HepG2 (cell line): ENCODE results near the gene ADH4. TPM values are rescaled to one million over a fixed set of nuclear protein-coding genes. Genes with fewer than 3 reads are reported as not detected.

Source experiments
- ATAC-seq: fragments of 200-7000 bp; cut with Tn5 transposase; 3 replicates; pipeline ENCODE4 v1.9.1; 2020; ENCODE audit warnings: mild to moderate bottlenecking, moderate library complexity
- BruUV-seq: library from RNA; stranded (reverse); fragments of 400-500 nt; replicated peaks from 2 replicates; lab custom pipeline; 2021; lab: Mats Ljungman, UMichigan
- CTCF ChIA-PET: fragments of 300-600 bp; formaldehyde crosslinking; extraction: SDS; loops from one replicate; lab custom pipeline; 2021; ENCODE audit warnings: low total read pairs, inconsistent platforms, low intra/inter-chr PET ratio; lab: Yijun Ruan, JAX
- POLR2A ChIA-PET: fragments of 350-600 bp; sonication (Branson Sonifier 250); formaldehyde crosslinking; loops from one replicate; lab custom pipeline; 2020; ENCODE audit warnings: antibody characterized with exemption, inconsistent platforms; lab: Yijun Ruan, JAX
- DNase-seq: peaks from one replicate; pipeline ENCODE4 v3.0.0-alpha.2; 2015; ENCODE audit warnings: low spot score
- FAIRE-seq: peaks from 3 replicates; lab custom pipeline; 2011; peaks lifted over from hg19 to GRCh38; lab: Jason Lieb, UNC
- H2AFZ ChIP-seq: one replicate; pipeline ENCODE4 v1.6.1; 2011; ENCODE audit warnings: low read length, inconsistent platforms
- H3K27ac ChIP-seq: fragments of 300-600 bp; 3 replicates; pipeline ENCODE4 v1.8.0; 2011; ENCODE audit warnings: mixed run types, mild to moderate bottlenecking, mixed read lengths, low read length, inconsistent platforms; ENCODE audit not compliant: insufficient read depth; ENCODE audit errors: extremely low read length
- H3K27me3 ChIP-seq, 2 experiments: fragments of 200-600 bp in 1 of 2; 2 replicates in 1 of 2; 3 replicates in 1 of 2; pipeline versions ENCODE4 v1.6.0 to v1.8.0; 2011; ENCODE audit warnings: low read length in 2 of 2, mild to moderate bottlenecking in 2 of 2, moderate library complexity in 2 of 2, inconsistent platforms in 1 of 2; ENCODE audit not compliant: insufficient read depth in 2 of 2, control insufficient read depth in 1 of 2
- H3K36me3 ChIP-seq, 2 experiments: fragments of 200-600 bp in 1 of 2; replicated peaks in 1 of 2; 2 replicates in 1 of 2; 3 replicates in 1 of 2; pipeline versions ENCODE4 v1.5.1 to v1.8.0; 2011; ENCODE audit warnings: low read length in 2 of 2, inconsistent platforms in 1 of 2; ENCODE audit not compliant: insufficient read depth in 2 of 2, control insufficient read depth in 1 of 2
- H3K4me1 ChIP-seq: 2 replicates; pipeline ENCODE4 v1.5.1; 2012; ENCODE audit warnings: low read length, inconsistent platforms; ENCODE audit not compliant: insufficient read depth
- H3K4me2 ChIP-seq: 2 replicates; pipeline ENCODE4 v1.6.0; 2011; ENCODE audit warnings: low read depth, low read length, inconsistent platforms
- H3K4me3 ChIP-seq, 3 experiments: fragments of 200-600 bp in 1 of 3; sonication (generic), shearing (Covaris generic) in 1 of 3; replicated peaks in 1 of 3; 2 replicates each; pipeline ENCODE4 v1.5.1; 2011 to 2016; ENCODE audit warnings: low read length in 3 of 3, inconsistent platforms in 2 of 3, low read depth in 2 of 3, mild to moderate bottlenecking in 2 of 3, control low read depth in 1 of 3, mixed read lengths in 1 of 3; ENCODE audit not compliant: insufficient read depth in 1 of 3
- H3K79me2 ChIP-seq: one replicate; pipeline ENCODE4 v1.6.1; 2011; ENCODE audit warnings: low read length, inconsistent platforms; ENCODE audit not compliant: insufficient read depth
- H3K9ac ChIP-seq: 2 replicates; pipeline ENCODE4 v1.6.0; 2011; ENCODE audit warnings: mild to moderate bottlenecking, low read depth, low read length, inconsistent platforms; ENCODE audit not compliant: insufficient read depth
- H3K9me3 ChIP-seq: 2 replicates; pipeline ENCODE4 v1.5.1; 2012; ENCODE audit warnings: mild to moderate bottlenecking, low read length
- H4K20me1 ChIP-seq: 2 replicates; pipeline ENCODE4 v1.6.0; 2011; ENCODE audit warnings: inconsistent platforms, mild to moderate bottlenecking, low read length, moderate library complexity; ENCODE audit not compliant: insufficient read depth
- BRCA1 ChIP-seq: sonication (generic); formaldehyde crosslinking; IDR thresholded peaks from 2 replicates; pipeline ENCODE4 v1.4.0; 2020; ENCODE audit warnings: missing genetic modification reagents
- CBX5 ChIP-seq: sonication (generic); formaldehyde crosslinking; IDR thresholded peaks from 2 replicates; pipeline ENCODE4 v1.4.0; 2020; ENCODE audit warnings: missing genetic modification reagents, borderline replicate concordance
- HMGA1 ChIP-seq: sonication (generic); formaldehyde crosslinking; conservative IDR thresholded peaks from 2 replicates; pipeline ENCODE4 v1.4.0; 2020; ENCODE audit warnings: missing genetic modification reagents
- IKZF1 ChIP-seq: fragments of 450-650 bp; IDR thresholded peaks from 2 replicates; pipeline ENCODE4 v1.7.1; 2016
- MTA1 ChIP-seq: sonication (generic); formaldehyde crosslinking; IDR thresholded peaks from 2 replicates; pipeline ENCODE4 v1.4.0; 2020; ENCODE audit warnings: missing genetic modification reagents, mild to moderate bottlenecking, borderline replicate concordance
- NR2C2 ChIP-seq: sonication (generic); formaldehyde crosslinking; IDR thresholded peaks from 2 replicates; pipeline ENCODE4 v1.4.0; 2020; ENCODE audit warnings: missing genetic modification reagents, mild to moderate bottlenecking, moderate library complexity, borderline replicate concordance
- POLR2AphosphoS2 ChIP-seq: IDR thresholded peaks from 2 replicates; pipeline ENCODE4 v1.6.1; 2011; ENCODE audit warnings: low read depth, low read length, improper control_type of control experiment
- RBM22 ChIP-seq: fragments of 200-400 bp; formaldehyde crosslinking; optimal IDR thresholded peaks from 2 replicates; pipeline ENCODE3; 2017; ENCODE audit warnings: mild to moderate bottlenecking, low read length, moderate library complexity
- STAT5B ChIP-seq: sonication (generic); formaldehyde crosslinking; IDR thresholded peaks from 2 replicates; pipeline ENCODE4 v1.4.0; 2020; ENCODE audit warnings: missing genetic modification reagents
- ZBTB42 ChIP-seq: sonication (generic); formaldehyde crosslinking; IDR thresholded peaks from 2 replicates; pipeline ENCODE4 v1.5.0; 2020; ENCODE audit warnings: mild to moderate bottlenecking, missing genetic modification reagents
- ZFYVE20 ChIP-seq: sonication (generic); formaldehyde crosslinking; IDR thresholded peaks from 2 replicates; pipeline ENCODE4 v1.8.0; 2023; ENCODE audit warnings: low read depth, mild to moderate bottlenecking, moderate library complexity, missing genetic modification reagents, borderline replicate concordance
- ZNF12 ChIP-seq: sonication (generic); formaldehyde crosslinking; IDR thresholded peaks from 2 replicates; pipeline ENCODE4 v1.5.0; 2020; ENCODE audit warnings: missing genetic modification reagents
- ZNF121 ChIP-seq: sonication (generic); formaldehyde crosslinking; IDR thresholded peaks from 2 replicates; pipeline ENCODE4 v1.5.0; 2020; ENCODE audit warnings: mild to moderate bottlenecking, missing genetic modification reagents
- ZNF354B ChIP-seq: sonication (generic); formaldehyde crosslinking; IDR thresholded peaks from 2 replicates; pipeline ENCODE4 v1.8.0; 2022; ENCODE audit warnings: mild to moderate bottlenecking, missing genetic modification reagents
- ZNF549 ChIP-seq: sonication (generic); formaldehyde crosslinking; IDR thresholded peaks from 2 replicates; pipeline ENCODE4 v1.5.0; 2020; ENCODE audit warnings: missing genetic modification reagents
- WGBS: methylation state at CpG from one replicate; pipeline ENCODE4 v1.1.6; 2017; ENCODE audit warnings: low lambda C conversion rate; 5-methylcytosine and 5-hydroxymethylcytosine counted together
- in situ Hi-C: cut with HindIII; loops from 2 replicates; pipeline ENCODE4 v1.10.0; 2017; ENCODE audit warnings: low pct_unique_long_range_greater_than_20kb; ENCODE audit not compliant: extremely low pct_ligation_motif_present
- intact Hi-C: fragments of 100-400 bp; cut with micrococcal nuclease; formaldehyde crosslinking; loops from one replicate; pipeline ENCODE4 v1.10.0; 2022; ENCODE audit not compliant: unreplicated experiment
- polyA plus RNA-seq, 8 experiments: library from polyadenylated mRNA; depleted of rRNA in 3 of 8; stranded (reverse) in 7 of 8; unstranded in 1 of 8; fragments of >200 nt; fragmentation: Illumina TruSeq in 4 of 8; extraction: Trizol in 4 of 8; gene quantifications; 2 replicates each; pipeline versions ENCODE4 v1.2.1 to v1.2.3, GENCODE V29; 2011 to 2016; ENCODE audit warnings: low read depth in 4 of 8, missing spikeins in 1 of 8, mixed read lengths in 1 of 8; ENCODE audit not compliant: insufficient read depth in 1 of 8
- total RNA-seq, 5 experiments: library from RNA; depleted of rRNA; stranded (reverse); fragments of >200 nt; fragmentation: Illumina TruSeq; extraction: Trizol; gene quantifications; 2 replicates each; pipeline ENCODE4 v1.2.3, GENCODE V29; 2016; ENCODE audit warnings: low read depth in 1 of 5
- TF ChIP-seq, protein P1 (sequence below): sonication (generic); formaldehyde crosslinking; IDR thresholded peaks from 2 replicates; pipeline ENCODE4 v1.4.0; 2020; ENCODE audit warnings: missing genetic modification reagents, borderline replicate concordance
- TF ChIP-seq, protein P2 (sequence below): sonication (generic); formaldehyde crosslinking; IDR thresholded peaks from 2 replicates; pipeline ENCODE4 v1.4.0; 2020; ENCODE audit warnings: missing genetic modification reagents, low read depth, mild to moderate bottlenecking, borderline replicate concordance
- TF ChIP-seq, protein P3 (sequence below): sonication (generic); formaldehyde crosslinking; IDR thresholded peaks from 2 replicates; pipeline ENCODE4 v1.5.1; 2020; ENCODE audit warnings: missing genetic modification reagents, mild to moderate bottlenecking, borderline replicate concordance

ADH4 gene
- total and polyA plus RNA-seq, 2 of the 13 experiments (the other 11 are each of a cell fraction or from before 2014, with no cell fraction given): 24.3 to 31.1 TPM

DNA sequence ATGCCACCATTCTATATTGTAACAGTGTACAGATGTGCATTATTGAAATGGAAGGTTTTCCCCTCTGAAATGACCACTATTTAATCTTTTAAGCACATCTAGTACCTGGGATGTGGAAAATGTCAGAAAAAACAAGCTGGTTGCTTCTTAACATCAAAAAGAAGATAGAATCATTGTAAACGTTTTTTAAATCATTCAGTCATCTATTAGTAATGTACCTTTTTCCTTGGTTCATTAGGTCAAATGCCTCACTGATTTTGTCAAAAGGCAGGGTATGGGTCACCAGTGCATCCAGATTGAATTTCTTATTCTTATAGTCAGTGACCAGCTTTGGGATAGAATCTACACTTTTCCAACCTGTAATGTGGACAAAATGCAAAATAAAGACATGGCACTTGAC, 17.7 kb downstream of the ADH4 start (continued):
- TF ChIP-seq BRCA1 (no peak), ZNF121 (CRISPR knock-in tag) (no peak), HMGA1 (CRISPR knock-in tag) (no peak)
- TF ChIP-seq, all 625 proteins: peak for 0

DNA sequence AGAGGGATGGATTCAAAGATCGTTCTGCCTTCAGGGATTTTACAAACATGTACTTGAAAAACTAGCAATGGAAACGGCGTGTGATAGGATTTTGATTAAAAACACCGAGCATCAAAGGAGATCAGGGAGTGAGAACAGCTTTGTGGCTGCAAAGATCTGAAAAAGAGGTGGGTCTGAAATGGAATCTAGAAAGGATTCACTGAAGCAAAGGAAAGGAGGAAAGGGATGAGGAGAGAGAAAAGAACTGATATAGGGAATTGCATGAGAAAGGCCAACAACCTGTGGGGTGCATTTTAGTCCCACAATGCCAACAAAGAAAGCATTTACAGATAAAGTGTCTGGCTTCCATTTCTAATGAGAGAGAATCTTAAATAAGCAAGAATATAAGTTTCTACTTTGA, 23.1 kb downstream of the ADH4 start:
- no peak overlapping the region for H3K4me3 ChIP-seq
- no peaks in the 10 kb centered on the region for H3K27me3 ChIP-seq
- no peak for FAIRE-seq
- H4K20me1 ChIP-seq: no peaks in the 10 kb centered on the region
- no TSS peak for BruUV-seq
- DNase-seq: no peak
- H2AFZ ChIP-seq: no peak overlapping the region
- 99% methylated on average over 4 of the region's 4 CpGs for WGBS
- POLR2A ChIA-PET: interaction anchor here (1.2 to 2.1 kb wide), 2 partner anchors 23 to 283 kb away, joined by 5 to 12 read pairs; partner anchors contain the start of gene ADH4
- in situ Hi-C loops: no loop called here
- intact Hi-C loops: no loop called here
- no peak for ATAC-seq
- H3K4me1 ChIP-seq: peaks cover 19% of the 10 kb centered on the region
- no peak overlapping the region for H3K9ac ChIP-seq
- peaks cover 1% of the 10 kb centered on the region in 2 experiments; a peak in 2 of 5 replicates for H3K36me3 ChIP-seq
- no peak overlapping the region for H3K4me2 ChIP-seq
- no peaks in the 10 kb centered on the region for H3K79me2 ChIP-seq
- CTCF ChIA-PET: no interaction called here
- H3K9me3 ChIP-seq: no peaks in the 10 kb centered on the region
- no peak overlapping the region for H3K27ac ChIP-seq
- TF ChIP-seq MTA1 (CRISPR knock-in tag) (no peak), ZNF12 (no peak), ZFYVE20 (no peak), ZNF354B (CRISPR knock-in tag) (no peak), CBX5 (no peak), POLR2AphosphoS2 (no peak), STAT5B (CRISPR knock-in tag) (no peak), RBM22 (no peak), IKZF1 (no peak), NR2C2 (CRISPR knock-in tag) (no peak), ZNF549 (CRISPR knock-in tag) (no peak), ZBTB42 (CRISPR knock-in tag) (no peak)
- TF ChIP-seq, protein P1, sequence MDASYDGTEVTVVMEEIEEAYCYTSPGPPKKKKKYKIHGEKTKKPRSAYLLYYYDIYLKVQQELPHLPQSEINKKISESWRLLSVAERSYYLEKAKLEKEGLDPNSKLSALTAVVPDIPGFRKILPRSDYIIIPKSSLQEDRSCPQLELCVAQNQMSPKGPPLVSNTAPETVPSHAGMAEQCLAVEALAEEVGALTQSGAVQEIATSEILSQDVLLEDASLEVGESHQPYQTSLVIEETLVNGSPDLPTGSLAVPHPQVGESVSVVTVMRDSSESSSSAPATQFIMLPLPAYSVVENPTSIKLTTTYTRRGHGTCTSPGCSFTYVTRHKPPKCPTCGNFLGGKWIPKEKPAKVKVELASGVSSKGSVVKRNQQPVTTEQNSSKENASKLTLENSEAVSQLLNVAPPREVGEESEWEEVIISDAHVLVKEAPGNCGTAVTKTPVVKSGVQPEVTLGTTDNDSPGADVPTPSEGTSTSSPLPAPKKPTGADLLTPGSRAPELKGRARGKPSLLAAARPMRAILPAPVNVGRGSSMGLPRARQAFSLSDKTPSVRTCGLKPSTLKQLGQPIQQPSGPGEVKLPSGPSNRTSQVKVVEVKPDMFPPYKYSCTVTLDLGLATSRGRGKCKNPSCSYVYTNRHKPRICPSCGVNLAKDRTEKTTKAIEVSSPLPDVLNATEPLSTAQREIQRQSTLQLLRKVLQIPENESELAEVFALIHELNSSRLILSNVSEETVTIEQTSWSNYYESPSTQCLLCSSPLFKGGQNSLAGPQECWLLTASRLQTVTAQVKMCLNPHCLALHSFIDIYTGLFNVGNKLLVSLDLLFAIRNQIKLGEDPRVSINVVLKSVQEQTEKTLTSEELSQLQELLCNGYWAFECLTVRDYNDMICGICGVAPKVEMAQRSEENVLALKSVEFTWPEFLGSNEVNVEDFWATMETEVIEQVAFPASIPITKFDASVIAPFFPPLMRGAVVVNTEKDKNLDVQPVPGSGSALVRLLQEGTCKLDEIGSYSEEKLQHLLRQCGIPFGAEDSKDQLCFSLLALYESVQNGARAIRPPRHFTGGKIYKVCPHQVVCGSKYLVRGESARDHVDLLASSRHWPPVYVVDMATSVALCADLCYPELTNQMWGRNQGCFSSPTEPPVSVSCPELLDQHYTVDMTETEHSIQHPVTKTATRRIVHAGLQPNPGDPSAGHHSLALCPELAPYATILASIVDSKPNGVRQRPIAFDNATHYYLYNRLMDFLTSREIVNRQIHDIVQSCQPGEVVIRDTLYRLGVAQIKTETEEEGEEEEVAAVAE (CRISPR knock-in tag): no peak
- TF ChIP-seq, protein P2, sequence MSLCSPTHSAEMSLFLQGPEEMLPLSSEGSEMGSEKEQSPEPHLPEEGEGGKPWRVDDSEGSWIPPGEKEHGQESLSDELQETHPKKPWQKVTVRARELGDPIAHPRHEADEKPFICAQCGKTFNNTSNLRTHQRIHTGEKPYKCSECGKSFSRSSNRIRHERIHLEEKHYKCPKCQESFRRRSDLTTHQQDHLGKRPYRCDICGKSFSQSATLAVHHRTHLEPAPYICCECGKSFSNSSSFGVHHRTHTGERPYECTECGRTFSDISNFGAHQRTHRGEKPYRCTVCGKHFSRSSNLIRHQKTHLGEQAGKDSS (CRISPR knock-in tag): no peak
- TF ChIP-seq, protein P3, sequence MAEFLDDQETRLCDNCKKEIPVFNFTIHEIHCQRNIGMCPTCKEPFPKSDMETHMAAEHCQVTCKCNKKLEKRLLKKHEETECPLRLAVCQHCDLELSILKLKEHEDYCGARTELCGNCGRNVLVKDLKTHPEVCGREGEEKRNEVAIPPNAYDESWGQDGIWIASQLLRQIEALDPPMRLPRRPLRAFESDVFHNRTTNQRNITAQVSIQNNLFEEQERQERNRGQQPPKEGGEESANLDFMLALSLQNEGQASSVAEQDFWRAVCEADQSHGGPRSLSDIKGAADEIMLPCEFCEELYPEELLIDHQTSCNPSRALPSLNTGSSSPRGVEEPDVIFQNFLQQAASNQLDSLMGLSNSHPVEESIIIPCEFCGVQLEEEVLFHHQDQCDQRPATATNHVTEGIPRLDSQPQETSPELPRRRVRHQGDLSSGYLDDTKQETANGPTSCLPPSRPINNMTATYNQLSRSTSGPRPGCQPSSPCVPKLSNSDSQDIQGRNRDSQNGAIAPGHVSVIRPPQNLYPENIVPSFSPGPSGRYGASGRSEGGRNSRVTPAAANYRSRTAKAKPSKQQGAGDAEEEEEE (CRISPR knock-in tag): no peak
